A549 (cell line): ENCODE measurements around the gene GAL3ST2. TPM values are rescaled to one million over a fixed set of nuclear protein-coding genes. Genes with fewer than 3 reads are reported as not detected.

ENCODE experiments used
- ATAC-seq, 2 experiments: fragments of 200-7000 bp in 1 of 2; fragments of >200 bp in 1 of 2; cut with Nextera tagmentation in 1 of 2; cut with Tn5 transposase in 1 of 2; 3 replicates each; pipeline versions ENCODE4 v1.8.0 to v1.9.1; 2018 to 2020; ENCODE audit warnings: mild to moderate bottlenecking in 1 of 2, moderate library complexity in 1 of 2
- CTCF ChIA-PET: fragments of 300-600 bp; sonication (Branson Sonifier 250); formaldehyde crosslinking; extraction: SDS; loops from one replicate; lab custom pipeline; 2021; ENCODE audit warnings: antibody characterized with exemption, inconsistent platforms; lab: Yijun Ruan, JAX
- POLR2A ChIA-PET: fragments of 350-600 bp; formaldehyde crosslinking; extraction: SDS; loops from one replicate; lab custom pipeline; 2021; ENCODE audit warnings: antibody characterized with exemption, inconsistent platforms; lab: Yijun Ruan, JAX
- DNase-seq, 2 experiments: peaks; one replicate each; pipeline versions ENCODE4 v3.0.0 to v3.0.0-alpha.2; 2011 to 2016; ENCODE audit warnings: low read depth in 1 of 2, low spot score in 1 of 2
- FAIRE-seq: peaks from 2 replicates; lab custom pipeline; 2011; peaks lifted over from hg19 to GRCh38; lab: Jason Lieb, UNC
- H3K27ac ChIP-seq, 2 experiments: fragments of >200 bp; sonication (Bioruptor Twin); formaldehyde crosslinking; 3 replicates each; pipeline ENCODE4 v1.5.1; 2016 to 2017
- H3K4me1 ChIP-seq: fragments of >200 bp; sonication (Bioruptor Twin); formaldehyde crosslinking; 3 replicates; pipeline ENCODE4 v1.6.1; 2016
- H3K4me2 ChIP-seq: fragments of >200 bp; sonication (Bioruptor Twin); formaldehyde crosslinking; 3 replicates; pipeline ENCODE4 v1.6.1; 2016
- H3K4me3 ChIP-seq: fragments of >200 bp; sonication (Bioruptor Twin); formaldehyde crosslinking; 3 replicates; pipeline ENCODE4 v1.5.1; 2016
- H3K9me3 ChIP-seq: fragments of >200 bp; sonication (Bioruptor Twin); formaldehyde crosslinking; 3 replicates; pipeline ENCODE4 v1.6.1; 2016
- BHLHE40 ChIP-seq: IDR thresholded peaks from 2 replicates; pipeline ENCODE4 v1.6.1; 2012; ENCODE audit warnings: low read depth, low read length, inconsistent platforms
- CBX2 ChIP-seq: fragments of 200-600 bp; sonication (generic); IDR thresholded peaks from 2 replicates; pipeline ENCODE4 v1.6.1; 2016; ENCODE audit warnings: low read depth, mild to moderate bottlenecking, borderline replicate concordance
- CBX8 ChIP-seq: fragments of 200-600 bp; sonication (generic); IDR thresholded peaks from 2 replicates; pipeline ENCODE4 v1.6.1; 2016
- CHD4 ChIP-seq: fragments of 200-600 bp; sonication (generic); IDR thresholded peaks from 2 replicates; pipeline ENCODE4 v1.6.1; 2016; ENCODE audit warnings: antibody characterized with exemption, mild to moderate bottlenecking, borderline replicate concordance
- ESRRA ChIP-seq: fragments of 150-350 bp; IDR thresholded peaks from 2 replicates; pipeline ENCODE4 v1.6.1; 2014; ENCODE audit warnings: mild to moderate bottlenecking, low read length, borderline replicate concordance
- FOSB ChIP-seq: fragments of 250-450 bp; sonication (Bioruptor Pico); IDR thresholded peaks from 2 replicates; pipeline ENCODE4 v1.5.0; 2020; ENCODE audit warnings: mild to moderate bottlenecking, moderate library complexity
- FOSL2 ChIP-seq, 2 experiments: fragments of 450-650 bp in 1 of 2; fragments of >200 bp in 1 of 2; sonication (Bioruptor Twin) in 1 of 2; formaldehyde crosslinking; IDR thresholded peaks; 2 replicates each; pipeline versions ENCODE4 v1.5.0 to v1.6.1; 2016 to 2020; ENCODE audit warnings: mild to moderate bottlenecking in 1 of 2, moderate library complexity in 1 of 2
- FOXS1 ChIP-seq: fragments of 250-450 bp; sonication (Bioruptor Pico); IDR thresholded peaks from 2 replicates; pipeline ENCODE4 v1.5.0; 2020; ENCODE audit warnings: mild to moderate bottlenecking, moderate library complexity
- HDAC2 ChIP-seq: fragments of 200-600 bp; sonication (generic); IDR thresholded peaks from 2 replicates; pipeline ENCODE4 v1.6.1; 2016
- MYC ChIP-seq: IDR thresholded peaks from 2 replicates; pipeline ENCODE4 v1.6.1; 2012; ENCODE audit warnings: mild to moderate bottlenecking, inconsistent platforms, low read length, improper control_type of control experiment, borderline replicate concordance
- NR3C1 ChIP-seq: fragments of >200 bp; sonication (Bioruptor Twin); formaldehyde crosslinking; IDR thresholded peaks from 3 replicates; pipeline ENCODE4 v1.6.1; 2017
- PHF8 ChIP-seq: fragments of 200-600 bp; sonication (generic); IDR thresholded peaks from 2 replicates; pipeline ENCODE4 v1.6.1; 2016; ENCODE audit warnings: low read depth, mild to moderate bottlenecking, antibody characterized with exemption, moderate library complexity, borderline replicate concordance
- POLR2A ChIP-seq: IDR thresholded peaks from 2 replicates; pipeline ENCODE4 v1.6.1; 2012; ENCODE audit warnings: mild to moderate bottlenecking, low read length
- RAD21 ChIP-seq, 2 experiments: fragments of >200 bp in 1 of 2; sonication (Bioruptor Twin) in 1 of 2; formaldehyde crosslinking in 1 of 2; IDR thresholded peaks in 1 of 2; conservative IDR thresholded peaks in 1 of 2; 2 replicates in 1 of 2; 3 replicates in 1 of 2; pipeline ENCODE4 v1.6.1; 2012 to 2018; ENCODE audit warnings: inconsistent platforms in 1 of 2
- RNF2 ChIP-seq: fragments of 200-600 bp; sonication (generic); IDR thresholded peaks from 2 replicates; pipeline ENCODE4 v1.6.1; 2016; ENCODE audit warnings: low read depth, mild to moderate bottlenecking, antibody characterized with exemption, moderate library complexity, borderline replicate concordance
- SREBF2 ChIP-seq: fragments of 450-650 bp; IDR thresholded peaks from 2 replicates; pipeline ENCODE4 v1.6.1; 2014; ENCODE audit warnings: mild to moderate bottlenecking, moderate library complexity
- TP53 ChIP-seq: fragments of 250-450 bp; sonication (Bioruptor Pico); IDR thresholded peaks from 2 replicates; pipeline ENCODE4 v1.5.0; 2021; ENCODE audit warnings: mild to moderate bottlenecking, moderate library complexity
- ZNF302 ChIP-seq: fragments of 250-450 bp; sonication (Bioruptor Pico); IDR thresholded peaks from 2 replicates; pipeline ENCODE4 v1.9.0; 2021; ENCODE audit warnings: inconsistent platforms, mild to moderate bottlenecking, moderate library complexity
- WGBS: methylation state at CpG from one replicate; pipeline ENCODE4 v1.1.6; 2017; ENCODE audit errors: missing lambda C conversion rate; 5-methylcytosine and 5-hydroxymethylcytosine counted together
- polyA plus RNA-seq, 4 experiments: library from polyadenylated mRNA; depleted of rRNA in 3 of 4; stranded (reverse); fragments of >200 nt; fragmentation: RNase III in 1 of 4; extraction: RNeasy Plus Mini Kit Qiagen cat#74134 plus additional on column Dnase treatment in 1 of 4; gene quantifications; 2 replicates in 3 of 4; 3 replicates in 1 of 4; pipeline ENCODE4 v1.2.3, GENCODE V29; 2011 to 2017
- TF ChIP-seq, protein P1 (sequence below): IDR thresholded peaks from 2 replicates; pipeline ENCODE4 v1.6.1; 2012
- TF ChIP-seq, protein P2 (sequence below): fragments of >200 bp; sonication (Bioruptor Twin); formaldehyde crosslinking; IDR thresholded peaks from 3 replicates; pipeline ENCODE4 v1.6.1; 2016

GAL3ST2 gene
- polyA plus RNA-seq, 2 of the 4 experiments (the other 2 are of a cell fraction): 0.61 TPM; not detected in 1

DNA sequence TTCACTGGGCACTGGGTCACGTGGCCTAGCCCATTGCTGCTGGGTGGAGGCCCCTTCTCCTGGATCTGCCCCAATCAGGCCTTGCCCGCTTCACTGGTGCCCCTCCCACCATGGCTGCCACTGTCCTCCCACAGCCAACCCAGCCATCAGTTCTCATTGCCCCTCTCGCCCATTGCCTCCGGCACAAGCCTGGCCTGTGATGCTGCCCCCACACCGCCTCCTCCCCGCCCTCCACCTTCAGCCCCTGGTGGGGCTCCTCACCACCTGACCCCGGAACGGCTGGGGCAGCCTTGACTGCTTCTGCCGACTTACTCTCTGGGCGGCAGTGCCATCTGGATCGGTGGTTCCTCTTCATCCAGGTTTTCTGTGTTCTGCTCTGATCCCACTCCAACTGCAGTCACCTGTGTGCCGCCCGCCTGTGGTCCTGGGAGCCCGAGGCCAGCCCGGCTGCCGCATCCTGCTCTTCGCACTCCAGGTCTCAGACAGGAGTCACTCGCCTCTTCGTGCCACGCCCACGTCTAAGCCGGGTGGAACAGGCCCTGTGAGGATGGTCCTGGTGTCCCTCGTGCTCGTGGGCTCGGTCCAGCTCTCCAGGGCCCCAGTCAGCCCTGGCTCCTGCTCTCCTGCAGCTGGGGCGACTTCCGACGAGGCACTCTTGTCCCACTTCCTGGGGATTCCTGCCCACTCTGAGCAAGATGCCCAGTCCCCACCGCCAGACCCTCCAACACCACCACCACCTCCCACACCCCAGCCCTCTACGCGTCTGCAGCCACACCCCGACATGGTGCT lies 28.0 kb upstream of the GAL3ST2 start:
- no peak for ATAC-seq
- DNase-seq: no peak
- TF ChIP-seq CHD4: no peak
- TF ChIP-seq MYC: no peak
- no peak for TF ChIP-seq NR3C1
- TF ChIP-seq, protein P1, sequence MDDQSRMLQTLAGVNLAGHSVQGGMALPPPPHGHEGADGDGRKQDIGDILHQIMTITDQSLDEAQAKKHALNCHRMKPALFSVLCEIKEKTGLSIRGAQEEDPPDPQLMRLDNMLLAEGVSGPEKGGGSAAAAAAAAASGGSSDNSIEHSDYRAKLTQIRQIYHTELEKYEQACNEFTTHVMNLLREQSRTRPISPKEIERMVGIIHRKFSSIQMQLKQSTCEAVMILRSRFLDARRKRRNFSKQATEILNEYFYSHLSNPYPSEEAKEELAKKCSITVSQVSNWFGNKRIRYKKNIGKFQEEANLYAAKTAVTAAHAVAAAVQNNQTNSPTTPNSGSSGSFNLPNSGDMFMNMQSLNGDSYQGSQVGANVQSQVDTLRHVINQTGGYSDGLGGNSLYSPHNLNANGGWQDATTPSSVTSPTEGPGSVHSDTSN: no peak
- TF ChIP-seq ZNF302 (CRISPR knock-in tag): no peak
- TF ChIP-seq ESRRA: no peak
- no peak for TF ChIP-seq TP53 (CRISPR knock-in tag)
- TF ChIP-seq, all 56 proteins: peak for 0
- no peak overlapping the region for H3K27ac ChIP-seq
- H3K4me2 ChIP-seq: no peak overlapping the region
- H3K4me3 ChIP-seq: no peak overlapping the region
- whole genome bisulfite sequencing: 94% methylated on average over 32 of the region's 32 CpGs
- H3K4me1 ChIP-seq: no peaks in the 10 kb centered on the region
- FAIRE-seq: no peak
- no peaks in the 10 kb centered on the region for H3K9me3 ChIP-seq
- POLR2A ChIA-PET: no interaction called here
- CTCF ChIA-PET: no interaction called here

DNA sequence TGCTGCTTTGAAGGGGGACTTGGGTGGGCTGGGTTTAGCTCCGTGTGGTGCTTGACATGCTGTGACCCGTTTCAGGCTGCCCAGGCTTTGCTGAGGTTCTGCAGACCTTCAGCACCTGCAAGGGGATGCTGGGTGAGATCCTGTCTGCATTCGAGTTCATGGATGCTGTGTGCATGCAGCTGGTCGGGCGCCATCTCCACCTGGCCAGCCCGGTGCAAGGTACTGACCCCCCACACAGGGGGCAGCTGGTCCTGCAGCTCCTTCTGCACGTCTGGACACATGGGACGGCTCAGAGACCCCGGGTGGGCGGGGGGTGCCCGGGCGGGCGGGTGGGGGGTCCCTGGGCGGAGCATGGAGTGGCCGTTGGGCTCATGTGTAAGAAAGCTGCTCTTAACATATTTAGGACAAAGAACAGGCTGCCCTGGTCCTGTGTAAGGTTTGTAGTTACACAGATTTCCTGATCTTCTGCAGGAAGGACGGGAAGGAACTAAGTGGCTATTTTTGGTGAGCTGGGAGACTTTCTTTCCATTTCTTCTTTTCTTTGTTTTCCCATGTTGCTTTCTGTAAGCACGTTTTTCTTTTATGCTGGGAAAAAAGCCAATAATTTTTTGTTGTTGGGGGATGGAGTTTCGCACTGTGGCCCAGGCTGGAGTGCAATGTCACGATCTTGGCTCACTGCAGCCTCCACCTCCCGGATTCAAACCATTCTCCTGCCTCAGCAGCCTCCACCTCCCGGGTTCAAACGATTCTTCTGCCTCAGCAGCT lies 26.4 kb upstream of the GAL3ST2 start:
- ChIA-PET CTCF (interaction anchor here (0.9 kb wide), 1 partner anchor 16 kb away, joined by 3 read pairs; no protein-coding TSS in a partner anchor), POLR2A (interaction anchor here (0.6 kb wide), 1 partner anchor 51 kb away, joined by 3 read pairs; no protein-coding TSS in a partner anchor)
- no peak overlapping the region for H3K4me3 ChIP-seq
- no peak overlapping the region for H3K27ac ChIP-seq
- DNase-seq (no peak), FAIRE-seq (no peak), ATAC-seq (no peak)
- TF ChIP-seq MYC: no peak
- TF ChIP-seq FOXS1 (CRISPR knock-in tag): no peak
- no peak for TF ChIP-seq RNF2
- no peak for TF ChIP-seq RAD21 (conservative IDR thresholded peaks at IDR 0.05 in 1 of 2, IDR thresholded peaks at IDR 0.05 in 1 of 2)
- no peak for TF ChIP-seq BHLHE40
- TF ChIP-seq FOSB (CRISPR knock-in tag): no peak
- no peak for TF ChIP-seq FOSL2 (IDR thresholded peaks at IDR 0.05)
- no peak for TF ChIP-seq FOSL2 (CRISPR knock-in tag; IDR thresholded peaks at IDR 0.05)
- no peak for TF ChIP-seq POLR2A
- no peak for TF ChIP-seq CBX8
- TF ChIP-seq, protein P1: no peak
- TF ChIP-seq PHF8: no peak
- TF ChIP-seq SREBF2: no peak
- H3K9me3 ChIP-seq: no peaks in the 10 kb centered on the region
- no peaks in the 10 kb centered on the region for H3K4me1 ChIP-seq
- 84% methylated on average over 10 of the region's 22 CpGs for WGBS
- no peak overlapping the region for H3K4me2 ChIP-seq

DNA sequence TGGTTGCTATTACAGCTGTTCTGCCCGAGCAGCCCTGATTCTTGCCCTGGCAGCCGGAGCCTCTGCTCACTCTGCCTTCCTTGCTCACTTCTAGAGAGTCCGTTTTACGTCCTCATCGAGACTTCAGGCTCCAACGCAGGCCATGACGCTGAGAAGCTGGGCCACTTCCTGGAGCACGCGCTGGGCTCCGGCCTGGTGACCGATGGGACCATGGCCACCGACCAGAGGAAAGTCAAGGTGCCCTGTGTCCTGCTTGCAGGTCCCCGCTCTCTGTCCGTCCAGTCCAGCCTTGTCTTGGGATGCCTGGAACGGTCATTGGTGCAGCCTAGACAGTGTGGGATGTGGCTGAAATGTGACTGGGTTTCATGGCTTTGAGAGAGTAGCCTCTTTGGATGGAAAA lies 25.5 kb upstream of the GAL3ST2 start:
- no peak for FAIRE-seq
- DNase-seq: no peak
- no peaks in the 10 kb centered on the region for H3K4me1 ChIP-seq

More for the DNA sequence above, 25.5 kb upstream of the GAL3ST2 start:
- TF ChIP-seq HDAC2 (no peak), CBX2 (no peak)
- TF ChIP-seq, protein P2, sequence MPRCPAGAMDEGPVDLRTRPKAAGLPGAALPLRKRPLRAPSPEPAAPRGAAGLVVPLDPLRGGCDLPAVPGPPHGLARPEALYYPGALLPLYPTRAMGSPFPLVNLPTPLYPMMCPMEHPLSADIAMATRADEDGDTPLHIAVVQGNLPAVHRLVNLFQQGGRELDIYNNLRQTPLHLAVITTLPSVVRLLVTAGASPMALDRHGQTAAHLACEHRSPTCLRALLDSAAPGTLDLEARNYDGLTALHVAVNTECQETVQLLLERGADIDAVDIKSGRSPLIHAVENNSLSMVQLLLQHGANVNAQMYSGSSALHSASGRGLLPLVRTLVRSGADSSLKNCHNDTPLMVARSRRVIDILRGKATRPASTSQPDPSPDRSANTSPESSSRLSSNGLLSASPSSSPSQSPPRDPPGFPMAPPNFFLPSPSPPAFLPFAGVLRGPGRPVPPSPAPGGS: no peak
- CTCF ChIA-PET: interaction anchor here (0.9 kb wide), 1 partner anchor 17 kb away, joined by 3 read pairs; no protein-coding TSS in a partner anchor
- no peak for ATAC-seq
- Histone ChIP-seq H3K9me3 (no peaks in the 10 kb centered on the region), H3K4me2 (no peak overlapping the region), H3K4me3 (no peak overlapping the region), H3K27ac (no peak overlapping the region)
- POLR2A ChIA-PET: interaction anchor here (0.6 kb wide), 1 partner anchor 51 kb away, joined by 3 read pairs; no protein-coding TSS in a partner anchor
- 95% methylated on average over 15 of the region's 15 CpGs for WGBS
